SK-N-SH treated with all-trans-retinoic acid at 6 μM for 48 hours (cell line): ENCODE measurements around the gene USP14.

Experiments used
- ATAC-seq: fragments of 200-7000 bp; cut with Tn5 transposase; 3 replicates; pipeline ENCODE4 v1.9.1; 2020; ENCODE audit warnings: mild to moderate bottlenecking, moderate library complexity
- ARNTL ChIP-seq: fragments of 450-650 bp; formaldehyde crosslinking; IDR thresholded peaks from 2 replicates; pipeline ENCODE4 v1.5.0; 2020; ENCODE audit warnings: low read depth, mild to moderate bottlenecking, moderate library complexity, borderline replicate concordance
- BACH2 ChIP-seq: fragments of 250-450 bp; sonication (Bioruptor Pico); IDR thresholded peaks from 2 replicates; pipeline ENCODE4 v1.9.0; 2021; ENCODE audit warnings: mild to moderate bottlenecking, borderline replicate concordance
- CREB5 ChIP-seq: fragments of 250-450 bp; sonication (Bioruptor Pico); IDR thresholded peaks from 2 replicates; pipeline ENCODE4 v1.5.1; 2020; ENCODE audit warnings: low read depth, mild to moderate bottlenecking, moderate library complexity
- CSDC2 ChIP-seq: fragments of 250-450 bp; sonication (Bioruptor Pico); IDR thresholded peaks from 2 replicates; pipeline ENCODE4 v1.5.0; 2020; ENCODE audit warnings: mild to moderate bottlenecking, moderate library complexity
- ESRRG ChIP-seq: fragments of 250-450 bp; sonication (Bioruptor Pico); IDR thresholded peaks from 2 replicates; pipeline ENCODE4 v1.6.1; 2021; ENCODE audit warnings: mild to moderate bottlenecking
- GLIS3 ChIP-seq: fragments of 250-450 bp; sonication (Bioruptor Pico); IDR thresholded peaks from 2 replicates; pipeline ENCODE4 v1.5.0; 2020; ENCODE audit warnings: mild to moderate bottlenecking, moderate library complexity
- ISL1 ChIP-seq: fragments of 250-450 bp; sonication (Bioruptor Pico); IDR thresholded peaks from 2 replicates; pipeline ENCODE4 v2.1.2; 2022; ENCODE audit warnings: mild to moderate bottlenecking, moderate library complexity
- OSR1 ChIP-seq: fragments of 250-450 bp; sonication (Bioruptor Pico); IDR thresholded peaks from 2 replicates; pipeline ENCODE4 v1.8.0; 2022; ENCODE audit warnings: moderate library complexity, mild to moderate bottlenecking, inconsistent platforms
- PATZ1 ChIP-seq: fragments of 250-450 bp; sonication (Bioruptor Pico); IDR thresholded peaks from 2 replicates; pipeline ENCODE4 v1.8.0; 2020; ENCODE audit warnings: mild to moderate bottlenecking, moderate library complexity, borderline replicate concordance
- POU6F1 ChIP-seq: fragments of 250-450 bp; sonication (Bioruptor Pico); IDR thresholded peaks from 2 replicates; pipeline ENCODE4 v1.8.0; 2021; ENCODE audit warnings: low read depth, mild to moderate bottlenecking, moderate library complexity, borderline replicate concordance
- SNAI2 ChIP-seq: fragments of 250-450 bp; sonication (Bioruptor Pico); IDR thresholded peaks from 2 replicates; pipeline ENCODE4 v1.5.0; 2020; ENCODE audit warnings: mild to moderate bottlenecking, moderate library complexity
- TCF4 ChIP-seq: fragments of 250-450 bp; sonication (Bioruptor Pico); IDR thresholded peaks from 2 replicates; pipeline ENCODE4 v1.8.0; 2021; ENCODE audit warnings: mild to moderate bottlenecking, moderate library complexity, borderline replicate concordance
- TOX ChIP-seq: fragments of 250-450 bp; sonication (Bioruptor Pico); IDR thresholded peaks from 2 replicates; pipeline ENCODE4 v1.8.0; 2021; ENCODE audit warnings: mild to moderate bottlenecking, moderate library complexity, borderline replicate concordance
- TSHZ2 ChIP-seq: fragments of 250-450 bp; sonication (Bioruptor Pico); IDR thresholded peaks from 2 replicates; pipeline ENCODE4 v1.5.0; 2020; ENCODE audit warnings: mild to moderate bottlenecking, moderate library complexity
- ZC3H10 ChIP-seq: fragments of 250-450 bp; sonication (Bioruptor Pico); IDR thresholded peaks from 2 replicates; pipeline ENCODE4 v1.5.1; 2021; ENCODE audit warnings: mild to moderate bottlenecking, moderate library complexity
- ZFP3 ChIP-seq: fragments of 250-450 bp; sonication (Bioruptor Pico); IDR thresholded peaks from 2 replicates; pipeline ENCODE4 v1.5.0; 2020; ENCODE audit warnings: mild to moderate bottlenecking, moderate library complexity
- ZFP30 ChIP-seq: fragments of 450-650 bp; formaldehyde crosslinking; IDR thresholded peaks from 2 replicates; pipeline ENCODE4 v1.5.0; 2022; ENCODE audit warnings: mild to moderate bottlenecking, moderate library complexity
- ZNF565 ChIP-seq: fragments of 450-650 bp; formaldehyde crosslinking; conservative IDR thresholded peaks from 2 replicates; pipeline ENCODE4 v1.5.0; 2020; ENCODE audit warnings: low read depth, mild to moderate bottlenecking, moderate library complexity
- ZNF70 ChIP-seq: fragments of 450-650 bp; formaldehyde crosslinking; IDR thresholded peaks from 2 replicates; pipeline ENCODE4 v1.5.0; 2020; ENCODE audit warnings: mild to moderate bottlenecking, moderate library complexity
- ZNF8 ChIP-seq: fragments of 450-650 bp; formaldehyde crosslinking; IDR thresholded peaks from 2 replicates; pipeline ENCODE4 v1.5.0; 2020; ENCODE audit warnings: mild to moderate bottlenecking, moderate library complexity

The USP14 gene

GRCh38 chr18:183769-184168, 25.4 kb downstream of the USP14 start:
- TF ChIP-seq ZFP30 = no peak
- TF ChIP-seq POU6F1 (CRISPR knock-in tag) = no peak
- TF ChIP-seq ESRRG (CRISPR knock-in tag) = no peak
- no peak for TF ChIP-seq PATZ1 (CRISPR knock-in tag)
- no peak for TF ChIP-seq ZNF8
- TF ChIP-seq GLIS3 = no peak
- TF ChIP-seq ARNTL = no peak
- no peak for TF ChIP-seq TOX (CRISPR knock-in tag)
- no peak for TF ChIP-seq ZNF565 (CRISPR knock-in tag)
- TF ChIP-seq ISL1 (CRISPR knock-in tag) = no peak
- TF ChIP-seq CREB5 (CRISPR knock-in tag) = no peak
- TF ChIP-seq ZFP3 (CRISPR knock-in tag) = no peak
- no peak for TF ChIP-seq BACH2 (CRISPR knock-in tag)
- TF ChIP-seq OSR1 (CRISPR knock-in tag) = no peak
- TF ChIP-seq SNAI2 (CRISPR knock-in tag) = no peak
- no peak for TF ChIP-seq CSDC2 (CRISPR knock-in tag)
- TF ChIP-seq ZC3H10 (CRISPR knock-in tag) = no peak
- ATAC-seq = no peak

GRCh38 chr18:189254-189653, 30.9 kb downstream of the USP14 start:
- TF ChIP-seq TSHZ2 (no peak), ZFP3 (CRISPR knock-in tag) (no peak), ZNF565 (CRISPR knock-in tag) (no peak), GLIS3 (no peak)
- no peak for ATAC-seq

GRCh38 chr18:191725-192124, 33.4 kb downstream of the USP14 start:
- no peak for ATAC-seq
- TF ChIP-seq ZNF565 (CRISPR knock-in tag) = no peak

GRCh38 chr18:192801-193200, 34.4 kb downstream of the USP14 start:
- TF ChIP-seq BACH2 (CRISPR knock-in tag) = no peak
- no peak for TF ChIP-seq SNAI2 (CRISPR knock-in tag)
- TF ChIP-seq ZNF70 (CRISPR knock-in tag) = no peak
- no peak for TF ChIP-seq ZFP3 (CRISPR knock-in tag)
- TF ChIP-seq POU6F1 (CRISPR knock-in tag) = no peak
- no peak for TF ChIP-seq TCF4 (CRISPR knock-in tag)

More at GRCh38 chr18:192801-193200, 34.4 kb downstream of the USP14 start:
- ATAC-seq = no peak
